ENCODE results near the gene WDR35. TPM values are rescaled to one million over a fixed set of nuclear protein-coding genes. Genes with fewer than 3 reads are reported as not detected.
"Not testable (repeated sequence)": the region's sequence is repeated elsewhere in the genome, so short reads cannot be mapped to it uniquely, and the experiment has no call there.

The WDR35 gene
- total RNA-seq, 1 donor from 2014 or later: 12.0 TPM

- no peak overlapping the region for H3K27ac ChIP-seq (ENCODE audit: low read depth, low read length)
- no peak overlapping the region for H3K4me3 ChIP-seq (ENCODE audit: low read length in 3 of 3)
- no peaks in the 10 kb centered on the region for H3K9me3 ChIP-seq (ENCODE audit: control insufficient read depth in 3 of 3, low read length in 3 of 3)
- H3K27me3 ChIP-seq (ENCODE audit: control insufficient read depth in 3 of 3, insufficient read depth in 3 of 3, low read length in 3 of 3): peaks cover 0 to 3% (median 0%) of the 10 kb centered on the region in 3 donors
- H3K36me3 ChIP-seq (ENCODE audit: control insufficient read depth in 3 of 3, insufficient read depth in 3 of 3, low read length in 3 of 3): no peaks in the 10 kb centered on the region
- peaks cover 4 to 19% (median 8%) of the 10 kb centered on the region in 3 donors for H3K4me1 ChIP-seq (ENCODE audit: control insufficient read depth in 3 of 3, insufficient read depth in 3 of 3, low read length in 3 of 3)
- no peak overlapping the region for H3K9ac ChIP-seq (ENCODE audit: low read depth in 1 of 3, low read length in 3 of 3)
These were observed 103.6 kb downstream of the WDR35 start for GRCh38 chr2:19886261-19886660.

DNA sequence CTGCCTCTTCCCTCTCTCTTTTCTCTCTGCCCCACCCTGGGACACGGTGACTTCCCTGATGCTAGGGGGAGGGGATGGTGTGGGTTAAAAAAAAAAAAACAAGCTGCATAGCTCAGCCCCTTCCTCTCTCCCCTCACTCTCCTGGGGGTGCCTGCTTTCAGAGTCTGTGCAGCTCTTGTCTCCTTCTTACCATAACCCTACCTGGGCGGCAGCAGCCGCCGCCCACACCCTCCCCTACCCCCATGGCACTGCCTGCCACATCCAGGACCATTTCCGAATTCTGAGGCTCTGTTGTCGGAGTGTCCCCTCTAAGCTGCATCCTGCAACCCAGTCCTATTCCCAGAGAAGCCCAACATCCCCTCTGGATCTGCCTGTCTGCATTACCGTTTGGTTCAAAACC lies 104.1 kb downstream of the WDR35 start:
- Histone ChIP-seq H3K4me1 (ENCODE audit: control insufficient read depth in 3 of 3, insufficient read depth in 3 of 3, low read length in 3 of 3) (peaks cover 4 to 19% (median 8%) of the 10 kb centered on the region in 3 donors), H3K27ac (ENCODE audit: low read depth, low read length) (no peak overlapping the region), H3K36me3 (ENCODE audit: control insufficient read depth in 3 of 3, insufficient read depth in 3 of 3, low read length in 3 of 3) (no peaks in the 10 kb centered on the region), H3K4me3 (ENCODE audit: low read length in 3 of 3) (no peak overlapping the region), H3K27me3 (ENCODE audit: control insufficient read depth in 3 of 3, insufficient read depth in 3 of 3, low read length in 3 of 3) (peaks cover 0 to 3% (median 0%) of the 10 kb centered on the region in 3 donors), H3K9ac (ENCODE audit: low read depth in 1 of 3, low read length in 3 of 3) (no peak overlapping the region), H3K9me3 (ENCODE audit: control insufficient read depth in 3 of 3, low read length in 3 of 3) (no peaks in the 10 kb centered on the region)

DNA sequence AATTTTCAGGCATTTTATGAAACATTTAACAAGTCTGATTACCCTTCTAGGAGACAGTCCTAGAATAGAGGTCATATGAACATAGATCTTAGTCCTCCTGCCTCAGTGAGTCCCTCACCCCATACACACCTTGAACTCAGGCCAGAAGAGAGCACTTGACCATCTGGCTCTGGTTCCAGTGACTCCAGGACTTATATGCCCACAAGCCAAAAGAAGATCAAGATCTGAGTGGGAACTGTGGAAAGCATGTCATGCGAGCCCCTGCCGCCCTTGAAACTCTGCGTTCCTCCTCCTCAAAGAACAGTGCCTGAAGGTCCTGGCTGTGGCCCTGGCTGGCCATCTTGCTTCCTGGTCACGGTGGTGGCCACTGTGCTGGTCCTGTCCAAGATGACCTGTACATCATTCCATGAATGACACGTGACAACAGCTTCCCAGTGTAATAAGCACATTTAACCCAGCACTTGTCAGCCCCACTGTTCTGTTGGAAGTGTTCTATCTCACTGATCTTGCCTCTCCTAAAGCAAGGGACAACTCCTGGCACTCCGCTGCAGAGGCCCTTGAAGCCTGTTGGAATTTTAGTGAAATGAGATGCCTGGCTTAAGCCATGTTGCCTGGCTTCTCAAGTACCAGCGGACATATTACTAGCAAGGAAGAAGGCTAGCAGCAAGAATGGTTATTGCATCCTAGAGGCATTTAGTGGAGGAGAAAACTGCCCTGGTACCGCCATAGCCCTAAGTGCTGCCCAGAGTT lies 105.8 kb downstream of the WDR35 start:
- Histone ChIP-seq H3K36me3 (ENCODE audit: control insufficient read depth in 3 of 3, insufficient read depth in 3 of 3, low read length in 3 of 3) (no peaks in the 10 kb centered on the region), H3K9ac (ENCODE audit: low read depth in 1 of 3, low read length in 3 of 3) (no peak overlapping the region), H3K4me1 (ENCODE audit: control insufficient read depth in 3 of 3, insufficient read depth in 3 of 3, low read length in 3 of 3) (peaks cover 4 to 14% (median 8%) of the 10 kb centered on the region in 3 donors), H3K9me3 (ENCODE audit: control insufficient read depth in 3 of 3, low read length in 3 of 3) (no peaks in the 10 kb centered on the region), H3K27me3 (ENCODE audit: control insufficient read depth in 3 of 3, insufficient read depth in 3 of 3, low read length in 3 of 3) (peaks cover 0 to 3% (median 0%) of the 10 kb centered on the region in 3 donors), H3K4me3 (ENCODE audit: low read length in 3 of 3) (no peak overlapping the region), H3K27ac (ENCODE audit: low read depth, low read length) (no peak overlapping the region)

DNA sequence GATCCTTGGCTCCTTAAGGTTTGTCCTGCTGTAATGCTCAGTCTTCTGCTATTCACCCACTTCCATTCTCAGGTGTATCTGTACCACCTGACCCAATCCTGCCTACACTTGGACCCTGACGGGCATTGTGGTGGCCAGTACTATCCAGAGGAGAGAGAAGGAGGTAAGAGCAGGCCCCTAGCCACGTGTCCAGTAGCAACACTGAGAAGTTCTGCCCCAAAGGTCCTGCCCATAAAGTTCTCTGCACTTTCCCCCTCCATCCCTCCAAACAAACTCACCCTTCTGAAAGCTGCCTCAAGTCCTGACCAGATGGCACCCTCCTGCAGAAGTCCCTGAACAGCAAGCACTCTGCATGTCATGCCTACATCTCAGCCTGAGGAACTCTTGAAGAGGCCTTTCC lies 106.4 kb downstream of the WDR35 start:
- Histone ChIP-seq H3K4me3 (ENCODE audit: low read length in 3 of 3) (no peak overlapping the region), H3K36me3 (ENCODE audit: control insufficient read depth in 3 of 3, insufficient read depth in 3 of 3, low read length in 3 of 3) (no peaks in the 10 kb centered on the region), H3K9ac (ENCODE audit: low read depth in 1 of 3, low read length in 3 of 3) (no peak overlapping the region), H3K27ac (ENCODE audit: low read depth, low read length) (no peak overlapping the region), H3K9me3 (ENCODE audit: control insufficient read depth in 3 of 3, low read length in 3 of 3) (no peaks in the 10 kb centered on the region), H3K27me3 (ENCODE audit: control insufficient read depth in 3 of 3, insufficient read depth in 3 of 3, low read length in 3 of 3) (peaks cover 0 to 3% (median 0%) of the 10 kb centered on the region in 3 donors), H3K4me1 (ENCODE audit: control insufficient read depth in 3 of 3, insufficient read depth in 3 of 3, low read length in 3 of 3) (peaks cover 4 to 9% (median 5%) of the 10 kb centered on the region in 3 donors)

DNA sequence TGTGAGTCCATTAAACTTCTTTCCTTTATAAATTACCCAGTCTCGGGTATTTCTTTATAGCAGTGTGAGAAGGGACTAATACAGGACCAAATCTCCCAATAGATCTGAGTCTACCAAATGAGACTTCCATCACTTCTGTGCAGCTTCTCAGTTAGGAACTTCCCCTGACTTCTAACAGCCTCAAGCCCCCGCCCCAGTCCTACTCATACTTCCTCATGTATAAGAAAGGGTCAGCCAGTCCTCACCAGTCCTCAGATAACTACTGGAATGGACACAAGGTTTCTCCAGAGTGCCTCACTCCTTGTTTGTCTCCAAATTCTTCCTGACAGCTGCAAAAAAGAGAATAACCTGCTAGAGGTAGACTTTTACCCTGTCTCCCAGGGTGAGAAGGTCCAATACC lies 107.6 kb downstream of the WDR35 start:
- H3K9ac ChIP-seq (ENCODE audit: low read depth in 1 of 3, low read length in 3 of 3): no peak overlapping the region

GRCh38 chr2:19881908-19882265 lies 108.0 kb downstream of the WDR35 start:
- Histone ChIP-seq H3K9me3 (ENCODE audit: control insufficient read depth in 3 of 3, low read length in 3 of 3) (no peaks in the 10 kb centered on the region), H3K27ac (ENCODE audit: low read depth, low read length) (no peak overlapping the region), H3K4me3 (ENCODE audit: low read length in 3 of 3) (no peak overlapping the region), H3K27me3 (ENCODE audit: control insufficient read depth in 3 of 3, insufficient read depth in 3 of 3, low read length in 3 of 3) (peaks cover 0 to 3% (median 0%) of the 10 kb centered on the region in 3 donors), H3K4me1 (ENCODE audit: control insufficient read depth in 3 of 3, insufficient read depth in 3 of 3, low read length in 3 of 3) (peaks cover 4 to 8% (median 5%) of the 10 kb centered on the region in 3 donors), H3K36me3 (ENCODE audit: control insufficient read depth in 3 of 3, insufficient read depth in 3 of 3, low read length in 3 of 3) (no peaks in the 10 kb centered on the region), H3K9ac (ENCODE audit: low read depth in 1 of 3, low read length in 3 of 3) (no peak overlapping the region)

More for the DNA sequence above, 107.6 kb downstream of the WDR35 start:
- Histone ChIP-seq H3K27ac (ENCODE audit: low read depth, low read length) (no peak overlapping the region), H3K36me3 (ENCODE audit: control insufficient read depth in 3 of 3, insufficient read depth in 3 of 3, low read length in 3 of 3) (no peaks in the 10 kb centered on the region), H3K4me3 (ENCODE audit: low read length in 3 of 3) (no peak overlapping the region), H3K9me3 (ENCODE audit: control insufficient read depth in 3 of 3, low read length in 3 of 3) (no peaks in the 10 kb centered on the region), H3K4me1 (ENCODE audit: control insufficient read depth in 3 of 3, insufficient read depth in 3 of 3, low read length in 3 of 3) (peaks cover 4 to 9% (median 5%) of the 10 kb centered on the region in 3 donors), H3K27me3 (ENCODE audit: control insufficient read depth in 3 of 3, insufficient read depth in 3 of 3, low read length in 3 of 3) (peaks cover 0 to 3% (median 0%) of the 10 kb centered on the region in 3 donors)

DNA sequence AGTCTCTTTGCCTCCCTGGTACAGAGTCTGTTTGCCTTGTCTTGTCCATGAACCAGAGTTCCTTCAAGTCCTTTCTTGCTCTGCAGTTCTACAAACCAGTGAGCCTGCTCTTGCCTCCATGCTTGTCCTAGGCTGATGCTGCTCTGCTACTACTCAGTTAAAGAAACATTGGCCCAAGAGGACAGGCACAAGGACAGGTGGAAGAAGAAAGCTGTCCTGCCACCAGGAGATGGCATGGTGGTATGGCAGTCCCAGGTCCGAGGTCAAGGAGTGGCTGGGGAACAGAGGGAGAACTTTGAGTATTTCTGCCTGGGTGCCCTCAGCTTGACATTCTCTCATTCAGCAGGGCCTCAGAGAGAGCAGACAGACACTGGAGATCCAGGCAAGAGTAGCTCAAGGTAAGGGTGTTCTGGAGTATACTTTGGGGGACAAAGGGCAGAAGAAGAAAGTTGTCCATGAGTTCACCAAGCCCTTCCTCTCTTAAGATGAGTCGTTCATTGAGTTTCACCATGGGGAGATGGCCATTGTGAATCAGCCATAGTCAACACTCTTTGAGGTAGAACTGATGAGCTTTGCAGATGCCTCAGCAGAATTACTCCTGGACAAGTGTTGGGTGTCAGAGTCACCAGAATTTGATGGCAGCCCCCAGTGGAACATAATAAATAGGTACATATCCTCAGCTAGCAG lies 108.5 kb downstream of the WDR35 start:
- Histone ChIP-seq H3K9me3 (ENCODE audit: control insufficient read depth in 3 of 3, low read length in 3 of 3) (no peaks in the 10 kb centered on the region), H3K36me3 (ENCODE audit: control insufficient read depth in 3 of 3, insufficient read depth in 3 of 3, low read length in 3 of 3) (no peaks in the 10 kb centered on the region), H3K9ac (ENCODE audit: low read depth in 1 of 3, low read length in 3 of 3) (no peak overlapping the region), H3K27ac (ENCODE audit: low read depth, low read length) (no peak overlapping the region), H3K4me1 (ENCODE audit: control insufficient read depth in 3 of 3, insufficient read depth in 3 of 3, low read length in 3 of 3) (peaks cover 1 to 2% (median 2%) of the 10 kb centered on the region in 3 donors), H3K27me3 (ENCODE audit: control insufficient read depth in 3 of 3, insufficient read depth in 3 of 3, low read length in 3 of 3) (peaks cover 0 to 3% (median 0%) of the 10 kb centered on the region in 3 donors), H3K4me3 (ENCODE audit: low read length in 3 of 3) (no peak overlapping the region)

DNA sequence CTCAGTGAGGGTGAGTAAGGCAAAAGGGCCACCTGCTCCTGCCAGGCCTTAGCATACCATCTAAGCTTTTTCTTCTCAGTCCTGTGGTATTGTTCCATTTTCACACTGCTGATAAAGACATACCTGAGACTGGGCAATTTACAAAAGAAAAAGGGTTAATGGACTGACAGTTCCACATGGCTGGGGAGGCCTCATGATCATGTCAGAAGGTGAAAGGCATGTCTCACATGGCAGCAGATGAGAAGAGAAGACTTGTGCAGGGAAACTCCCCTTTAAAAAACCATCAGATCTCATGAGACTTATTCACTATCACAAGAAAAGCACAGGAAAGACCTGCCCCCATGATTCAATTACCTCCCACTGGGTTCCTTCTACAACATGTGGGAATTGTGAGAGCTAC lies 109.7 kb downstream of the WDR35 start:
- not testable (repeated sequence) for H3K4me3 ChIP-seq (ENCODE audit: low read length in 3 of 3); H3K9ac ChIP-seq (ENCODE audit: low read depth in 1 of 3, low read length in 3 of 3); H3K9me3 ChIP-seq (ENCODE audit: control insufficient read depth in 3 of 3, low read length in 3 of 3); H3K36me3 ChIP-seq (ENCODE audit: control insufficient read depth in 3 of 3, insufficient read depth in 3 of 3, low read length in 3 of 3); H3K27me3 ChIP-seq (ENCODE audit: control insufficient read depth in 3 of 3, insufficient read depth in 3 of 3, low read length in 3 of 3); H3K27ac ChIP-seq (ENCODE audit: low read depth, low read length); H3K4me1 ChIP-seq (ENCODE audit: control insufficient read depth in 3 of 3, insufficient read depth in 3 of 3, low read length in 3 of 3)

- no peak overlapping the region for H3K4me3 ChIP-seq (ENCODE audit: low read length in 3 of 3)
- H3K9me3 ChIP-seq (ENCODE audit: control insufficient read depth in 3 of 3, low read length in 3 of 3): no peaks in the 10 kb centered on the region
- H3K36me3 ChIP-seq (ENCODE audit: control insufficient read depth in 3 of 3, insufficient read depth in 3 of 3, low read length in 3 of 3): no peaks in the 10 kb centered on the region
- H3K9ac ChIP-seq (ENCODE audit: low read depth in 1 of 3, low read length in 3 of 3): no peak overlapping the region
- H3K27ac ChIP-seq (ENCODE audit: low read depth, low read length): no peak overlapping the region
- H3K4me1 ChIP-seq (ENCODE audit: control insufficient read depth in 3 of 3, insufficient read depth in 3 of 3, low read length in 3 of 3): no peaks in the 10 kb centered on the region
- no peaks in the 10 kb centered on the region for H3K27me3 ChIP-seq (ENCODE audit: control insufficient read depth in 3 of 3, insufficient read depth in 3 of 3, low read length in 3 of 3)
These were observed 110.8 kb downstream of the WDR35 start for GRCh38 chr2:19879120-19879519.
